ENCODE results near the gene RSPH3.

The RSPH3 gene, protein sequence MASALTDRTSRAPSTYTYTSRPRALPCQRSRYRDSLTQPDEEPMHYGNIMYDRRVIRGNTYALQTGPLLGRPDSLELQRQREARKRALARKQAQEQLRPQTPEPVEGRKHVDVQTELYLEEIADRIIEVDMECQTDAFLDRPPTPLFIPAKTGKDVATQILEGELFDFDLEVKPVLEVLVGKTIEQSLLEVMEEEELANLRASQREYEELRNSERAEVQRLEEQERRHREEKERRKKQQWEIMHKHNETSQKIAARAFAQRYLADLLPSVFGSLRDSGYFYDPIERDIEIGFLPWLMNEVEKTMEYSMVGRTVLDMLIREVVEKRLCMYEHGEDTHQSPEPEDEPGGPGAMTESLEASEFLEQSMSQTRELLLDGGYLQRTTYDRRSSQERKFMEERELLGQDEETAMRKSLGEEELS

DNA sequence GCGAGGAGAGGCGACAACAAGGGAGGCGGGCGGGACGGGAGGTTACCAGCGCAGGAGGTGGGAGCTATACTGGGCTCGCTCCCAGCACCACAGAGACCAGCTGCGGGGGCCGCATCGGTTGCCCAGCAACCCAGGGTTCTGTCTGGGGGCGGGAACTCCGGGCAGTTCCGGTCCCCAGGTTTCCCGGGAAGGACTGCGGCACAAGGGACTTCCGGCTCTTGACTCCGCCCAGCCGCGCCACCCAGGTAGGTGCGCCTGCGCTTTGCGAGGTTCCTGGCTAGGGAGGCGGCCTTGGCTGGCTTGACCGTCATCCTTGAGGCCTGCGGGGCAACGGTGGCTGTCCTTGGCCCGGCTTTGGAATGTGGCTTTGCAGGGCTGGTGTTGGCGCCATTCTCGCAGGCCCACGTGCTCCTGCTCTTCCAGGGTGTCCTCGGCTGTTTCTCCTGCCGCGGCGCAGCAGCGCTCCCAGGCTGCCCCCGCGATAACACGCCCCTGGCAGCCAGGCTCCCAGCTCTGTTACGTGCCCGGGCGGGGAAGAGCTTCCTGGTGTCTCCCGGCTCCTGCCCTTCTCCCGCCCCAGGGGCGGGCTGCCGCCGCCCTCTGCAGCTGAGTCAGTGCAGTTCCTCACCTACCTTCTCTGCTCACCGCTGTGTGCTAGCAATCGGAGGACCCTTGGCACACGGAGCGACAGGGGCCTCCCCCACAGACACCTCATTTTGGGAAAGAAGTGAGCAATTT lies at the start of gene RSPH3:
Gene RSPH3, minus strand, starts transcription at position 537 of the 738 bp plus-strand sequence. CDS start 652 bp downstream, outside the sequence.
- H3K9ac ChIP-seq (ENCODE audit: low read length) = peak within 1 kb of the TSS; percentile 91
- H3K9me3 ChIP-seq (ENCODE audit: control insufficient read depth, low read depth, low read length) = no peaks in the 10 kb centered on the region
- H3K27me3 ChIP-seq (ENCODE audit: control insufficient read depth, insufficient read depth, low read length) = no peaks in the 10 kb centered on the region
- peak within 1 kb of the TSS; percentile 90 for H3K27ac ChIP-seq (ENCODE audit: low read length)
- H3K4me3 ChIP-seq (ENCODE audit: low read length) = peak within 1 kb of the TSS; percentile 84
- peaks cover 6% of the 10 kb centered on the region for H3K4me1 ChIP-seq (ENCODE audit: control insufficient read depth, low read depth, low read length)
- H3K36me3 ChIP-seq (ENCODE audit: control insufficient read depth, low read depth, low read length) = no peaks in the 10 kb centered on the region

DNA sequence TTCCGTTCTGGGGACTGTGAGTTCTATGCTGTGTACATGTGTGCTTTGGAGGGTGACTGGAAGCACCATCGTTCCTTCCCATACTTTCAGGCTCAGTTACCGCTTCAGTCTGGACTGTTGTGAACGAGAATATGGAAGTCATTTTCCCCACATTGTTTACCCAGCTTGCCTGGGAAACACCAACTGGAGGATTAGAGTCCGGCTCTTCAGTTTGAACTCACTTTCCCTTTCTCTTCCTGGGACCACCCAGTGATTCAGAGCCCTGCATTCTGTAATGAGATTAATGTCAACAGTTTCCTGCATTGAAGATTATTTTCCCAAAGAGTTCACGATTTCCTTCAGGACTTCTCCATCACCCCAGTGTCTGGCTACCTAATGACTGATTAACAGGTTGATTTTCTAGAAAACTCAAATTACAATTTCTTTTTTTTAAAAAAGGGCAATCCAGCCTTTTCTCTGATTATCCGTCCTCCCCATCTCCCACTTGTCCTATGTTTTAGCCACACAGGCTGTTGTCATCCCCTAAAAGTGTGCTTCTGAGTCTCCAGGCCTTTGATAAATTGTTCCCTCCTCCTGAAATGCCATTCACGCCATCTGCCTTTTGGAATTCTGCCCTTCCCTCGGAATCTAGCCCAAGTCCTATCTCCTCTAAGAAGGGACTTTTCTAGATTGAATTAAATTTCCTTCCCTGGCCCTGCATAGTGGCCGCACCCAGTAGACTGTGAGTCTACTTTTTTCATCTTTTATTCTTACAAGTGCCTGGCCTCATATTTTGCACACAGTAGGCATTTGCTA lies 48.1 kb upstream of the RSPH3 start:
- no peak overlapping the region for H3K4me3 ChIP-seq (ENCODE audit: low read length)

DNA sequence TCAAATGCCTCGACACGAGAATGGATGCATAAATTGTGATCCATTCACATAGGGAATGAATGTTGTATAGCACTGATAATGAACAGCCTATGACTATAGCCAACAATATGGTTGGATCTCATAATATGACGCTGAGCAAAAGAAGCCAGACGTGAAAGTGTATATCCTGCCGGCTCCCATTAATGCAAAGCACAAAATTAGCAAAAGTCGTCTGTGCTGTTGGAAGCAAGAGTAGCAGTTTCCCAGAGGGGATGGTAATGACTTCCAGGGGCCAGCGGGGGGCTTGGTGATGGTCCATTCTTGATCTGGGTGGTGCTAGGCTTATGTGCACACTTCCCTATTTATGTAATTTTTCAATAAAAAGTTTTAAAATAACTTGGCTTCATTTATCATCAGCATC lies 45.8 kb upstream of the RSPH3 start:
- Histone ChIP-seq H3K4me3 (ENCODE audit: low read length) (no peak overlapping the region), H3K36me3 (ENCODE audit: control insufficient read depth, low read depth, low read length) (no peaks in the 10 kb centered on the region), H3K9ac (ENCODE audit: low read length) (no peak overlapping the region), H3K4me1 (ENCODE audit: control insufficient read depth, low read depth, low read length) (no peaks in the 10 kb centered on the region), H3K27ac (ENCODE audit: low read length) (no peak overlapping the region), H3K9me3 (ENCODE audit: control insufficient read depth, low read depth, low read length) (no peaks in the 10 kb centered on the region), H3K27me3 (ENCODE audit: control insufficient read depth, insufficient read depth, low read length) (no peaks in the 10 kb centered on the region)

More for the DNA sequence above, 48.1 kb upstream of the RSPH3 start:
- Histone ChIP-seq H3K4me1 (ENCODE audit: control insufficient read depth, low read depth, low read length) (no peaks in the 10 kb centered on the region), H3K9me3 (ENCODE audit: control insufficient read depth, low read depth, low read length) (no peaks in the 10 kb centered on the region), H3K27ac (ENCODE audit: low read length) (no peak overlapping the region), H3K27me3 (ENCODE audit: control insufficient read depth, insufficient read depth, low read length) (no peaks in the 10 kb centered on the region), H3K36me3 (ENCODE audit: control insufficient read depth, low read depth, low read length) (no peaks in the 10 kb centered on the region), H3K9ac (ENCODE audit: low read length) (no peak overlapping the region)

DNA sequence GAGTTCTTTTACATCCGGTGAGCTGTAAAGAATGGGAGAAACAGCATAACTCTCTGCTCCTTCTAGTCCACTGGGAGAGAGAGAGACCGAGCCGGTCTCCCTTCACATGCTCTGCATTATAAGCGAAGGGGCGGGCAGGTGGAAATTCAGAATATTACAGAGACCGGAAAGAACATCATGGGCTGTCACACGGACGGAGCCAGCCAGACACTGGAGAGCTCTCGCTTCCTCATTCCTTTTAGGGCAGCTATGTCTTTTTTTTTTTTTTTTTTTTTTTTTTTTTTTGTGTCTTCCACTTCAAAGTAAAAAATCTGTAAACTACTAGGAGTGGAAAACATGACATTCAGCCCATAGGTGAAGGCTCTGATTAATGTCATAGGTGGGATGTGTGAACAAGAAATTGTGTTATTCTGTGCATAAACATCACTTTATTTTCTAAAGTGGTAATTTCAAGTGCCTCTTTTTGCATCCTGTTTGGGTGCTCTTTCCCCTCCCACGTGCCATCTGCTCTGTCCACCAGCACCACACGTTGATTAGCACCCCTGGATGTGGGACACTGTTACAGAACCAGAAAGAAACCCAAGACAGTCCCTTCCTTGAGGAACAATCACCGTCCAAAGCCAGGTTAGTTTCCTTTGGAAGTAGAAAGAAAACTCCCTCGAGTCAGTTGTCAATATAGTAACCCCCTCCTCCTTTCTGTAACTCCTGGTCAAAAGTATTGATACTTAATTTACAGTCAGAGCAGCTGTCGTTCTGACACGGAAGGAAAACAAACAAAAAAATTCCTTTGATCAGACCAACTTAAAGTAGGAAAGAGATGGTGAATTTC lies 45.1 kb upstream of the RSPH3 start, which contains the start of gene TAGAP:
Gene TAGAP, minus strand, starts transcription at position 93 of the 829 bp plus-strand sequence. CDS start 845 bp downstream, outside the sequence.
- H3K9ac ChIP-seq (ENCODE audit: low read length) = no peak within 1 kb of the TSS
- no peak within 1 kb of the TSS for H3K27ac ChIP-seq (ENCODE audit: low read length)
- H3K27me3 ChIP-seq (ENCODE audit: control insufficient read depth, insufficient read depth, low read length) = no peaks in the 10 kb centered on the region
- no peaks in the 10 kb centered on the region for H3K4me1 ChIP-seq (ENCODE audit: control insufficient read depth, low read depth, low read length)
- H3K36me3 ChIP-seq (ENCODE audit: control insufficient read depth, low read depth, low read length) = no peaks in the 10 kb centered on the region
- no peaks in the 10 kb centered on the region for H3K9me3 ChIP-seq (ENCODE audit: control insufficient read depth, low read depth, low read length)
- H3K4me3 ChIP-seq (ENCODE audit: low read length) = no peak within 1 kb of the TSS

DNA sequence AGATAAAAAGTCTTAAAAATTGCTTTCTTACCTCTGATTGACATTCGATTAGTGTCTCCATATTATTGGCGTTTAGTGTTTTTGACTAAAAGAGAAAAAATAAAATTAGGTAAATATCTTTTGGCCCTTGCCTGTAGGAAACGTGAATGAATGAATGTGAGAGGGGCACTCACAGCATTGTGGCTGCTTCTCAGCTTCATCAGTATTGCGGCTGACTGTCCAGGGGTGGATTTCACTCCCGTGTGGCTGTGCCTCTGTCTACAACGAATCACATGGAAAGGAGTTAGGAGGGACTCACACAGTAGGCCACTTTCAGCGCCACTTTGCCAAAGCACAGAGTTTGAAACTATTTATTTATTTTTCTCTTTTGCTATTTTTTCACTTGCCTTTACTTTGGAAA lies 43.9 kb upstream of the RSPH3 start:
- no peak overlapping the region for H3K4me3 ChIP-seq (ENCODE audit: low read length)
- no peaks in the 10 kb centered on the region for H3K9me3 ChIP-seq (ENCODE audit: control insufficient read depth, low read depth, low read length)
- H3K27ac ChIP-seq (ENCODE audit: low read length) = no peak overlapping the region
- no peaks in the 10 kb centered on the region for H3K27me3 ChIP-seq (ENCODE audit: control insufficient read depth, insufficient read depth, low read length)
- no peaks in the 10 kb centered on the region for H3K36me3 ChIP-seq (ENCODE audit: control insufficient read depth, low read depth, low read length)
- H3K4me1 ChIP-seq (ENCODE audit: control insufficient read depth, low read depth, low read length) = no peaks in the 10 kb centered on the region
- H3K9ac ChIP-seq (ENCODE audit: low read length) = no peak overlapping the region

DNA sequence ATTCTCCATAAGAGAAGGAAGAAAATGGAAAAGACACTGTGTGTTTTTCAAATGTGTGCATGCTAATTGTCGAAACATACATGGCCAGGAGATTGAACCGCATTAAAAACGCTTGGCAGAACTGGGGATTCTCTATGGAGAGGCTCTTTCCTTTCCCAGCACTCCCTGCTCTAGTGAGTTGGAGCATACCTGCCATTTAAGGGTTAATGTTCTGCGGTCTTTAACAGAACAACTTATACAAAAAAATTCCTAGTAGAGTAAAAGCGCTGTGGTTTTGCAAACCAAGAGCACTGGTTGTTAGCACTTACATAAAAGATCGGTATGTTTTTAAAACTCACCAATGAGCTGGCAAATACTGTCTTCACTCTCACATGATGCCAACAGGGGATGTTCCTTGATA lies 43.2 kb upstream of the RSPH3 start:
- H3K9ac ChIP-seq (ENCODE audit: low read length) = no peak overlapping the region
- H3K36me3 ChIP-seq (ENCODE audit: control insufficient read depth, low read depth, low read length) = no peaks in the 10 kb centered on the region
- no peaks in the 10 kb centered on the region for H3K9me3 ChIP-seq (ENCODE audit: control insufficient read depth, low read depth, low read length)
- H3K27ac ChIP-seq (ENCODE audit: low read length) = no peak overlapping the region
- H3K4me3 ChIP-seq (ENCODE audit: low read length) = no peak overlapping the region
- H3K27me3 ChIP-seq (ENCODE audit: control insufficient read depth, insufficient read depth, low read length) = no peaks in the 10 kb centered on the region
- no peaks in the 10 kb centered on the region for H3K4me1 ChIP-seq (ENCODE audit: control insufficient read depth, low read depth, low read length)

DNA sequence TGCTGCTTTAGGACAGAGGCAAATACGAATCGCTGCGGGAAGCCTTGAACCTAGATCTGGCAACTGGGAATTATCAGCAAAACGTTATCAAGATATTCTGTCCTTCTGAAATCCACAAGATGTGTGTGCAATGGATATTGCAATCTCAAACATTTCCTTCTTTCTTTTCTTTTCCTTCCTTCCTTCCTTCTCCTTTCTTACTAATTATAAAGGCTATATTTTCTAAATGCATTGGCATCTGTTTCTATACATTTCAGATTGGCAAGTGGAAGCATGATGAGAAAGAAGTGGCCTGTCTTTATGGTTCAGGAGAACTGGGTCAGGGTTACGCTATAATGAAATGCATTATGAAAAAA lies 42.8 kb upstream of the RSPH3 start:
- Histone ChIP-seq H3K27ac (ENCODE audit: low read length) (no peak overlapping the region), H3K4me1 (ENCODE audit: control insufficient read depth, low read depth, low read length) (no peaks in the 10 kb centered on the region), H3K9ac (ENCODE audit: low read length) (no peak overlapping the region)

DNA sequence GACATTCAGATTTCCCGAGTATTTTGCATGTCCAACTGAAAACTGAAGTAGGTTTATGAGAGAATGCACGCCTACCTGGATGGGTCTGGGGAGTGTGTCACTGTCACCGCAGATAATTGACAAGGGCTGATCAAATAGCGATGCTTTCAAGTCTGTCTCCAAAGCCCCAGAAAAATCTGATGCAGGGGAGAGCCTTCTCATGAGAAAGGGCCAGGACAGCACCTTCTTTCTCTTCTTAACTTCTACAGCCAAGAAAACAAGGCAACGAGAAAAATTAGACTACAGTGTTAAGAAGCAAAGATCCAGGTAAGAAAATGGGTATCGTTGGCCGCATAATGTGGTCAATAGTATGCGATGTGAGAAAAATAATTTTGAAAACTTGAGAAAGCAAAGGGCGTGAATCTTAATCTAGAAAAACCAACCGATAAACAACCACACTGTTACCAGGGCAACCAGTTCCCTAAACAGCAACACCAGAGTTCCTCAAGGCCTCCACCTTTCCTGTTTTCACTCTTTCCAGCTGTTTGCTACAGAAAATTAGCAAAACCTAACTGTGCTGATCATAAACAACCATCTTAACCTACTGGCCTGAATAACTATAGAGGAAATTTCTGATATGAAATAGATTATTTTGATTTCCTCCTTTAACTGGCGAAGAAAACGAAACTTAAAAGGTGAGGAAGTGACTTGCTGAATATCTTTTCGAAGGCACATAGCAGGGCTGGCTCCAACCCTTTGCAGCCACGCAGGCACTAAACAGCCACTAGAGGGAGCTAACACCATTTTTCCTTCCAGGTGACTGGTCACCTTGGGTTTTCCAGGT lies 42.2 kb upstream of the RSPH3 start:
- H3K27ac ChIP-seq (ENCODE audit: low read length) = peak overlapping the region; percentile 26
- no peaks in the 10 kb centered on the region for H3K36me3 ChIP-seq (ENCODE audit: control insufficient read depth, low read depth, low read length)
- H3K4me3 ChIP-seq (ENCODE audit: low read length) = no peak overlapping the region

More for the DNA sequence above, 42.8 kb upstream of the RSPH3 start:
- H3K27me3 ChIP-seq (ENCODE audit: control insufficient read depth, insufficient read depth, low read length) = no peaks in the 10 kb centered on the region
- no peaks in the 10 kb centered on the region for H3K9me3 ChIP-seq (ENCODE audit: control insufficient read depth, low read depth, low read length)
- no peak overlapping the region for H3K4me3 ChIP-seq (ENCODE audit: low read length)
- no peaks in the 10 kb centered on the region for H3K36me3 ChIP-seq (ENCODE audit: control insufficient read depth, low read depth, low read length)

DNA sequence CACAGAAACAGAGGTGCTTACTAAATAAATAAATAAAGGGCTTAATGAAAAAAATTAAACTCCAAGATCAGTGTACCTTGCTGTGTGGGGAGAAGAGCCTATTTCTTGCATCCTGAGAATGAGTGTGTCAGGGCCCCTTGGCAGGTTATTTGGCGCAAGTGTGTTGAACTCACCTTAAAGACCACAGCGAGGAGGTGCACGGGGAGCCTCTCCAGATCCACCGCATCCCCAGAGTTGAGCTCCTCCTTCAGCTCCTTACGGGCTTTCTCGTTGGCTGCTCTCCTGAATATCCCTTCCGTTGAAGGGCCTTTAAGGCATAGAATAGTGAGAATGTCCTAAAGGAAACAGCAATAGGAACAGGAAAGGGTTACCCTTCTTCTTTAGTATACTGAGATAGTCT lies 41.2 kb upstream of the RSPH3 start:
- Histone ChIP-seq H3K27ac (ENCODE audit: low read length) (no peak overlapping the region), H3K9me3 (ENCODE audit: control insufficient read depth, low read depth, low read length) (no peaks in the 10 kb centered on the region), H3K4me3 (ENCODE audit: low read length) (no peak overlapping the region), H3K36me3 (ENCODE audit: control insufficient read depth, low read depth, low read length) (no peaks in the 10 kb centered on the region), H3K4me1 (ENCODE audit: control insufficient read depth, low read depth, low read length) (no peaks in the 10 kb centered on the region), H3K9ac (ENCODE audit: low read length) (no peak overlapping the region), H3K27me3 (ENCODE audit: control insufficient read depth, insufficient read depth, low read length) (no peaks in the 10 kb centered on the region)

More for the DNA sequence above, 42.2 kb upstream of the RSPH3 start:
- peak overlapping the region; percentile 53 for H3K9ac ChIP-seq (ENCODE audit: low read length)
- H3K9me3 ChIP-seq (ENCODE audit: control insufficient read depth, low read depth, low read length) = no peaks in the 10 kb centered on the region
- no peaks in the 10 kb centered on the region for H3K27me3 ChIP-seq (ENCODE audit: control insufficient read depth, insufficient read depth, low read length)
- no peaks in the 10 kb centered on the region for H3K4me1 ChIP-seq (ENCODE audit: control insufficient read depth, low read depth, low read length)

DNA sequence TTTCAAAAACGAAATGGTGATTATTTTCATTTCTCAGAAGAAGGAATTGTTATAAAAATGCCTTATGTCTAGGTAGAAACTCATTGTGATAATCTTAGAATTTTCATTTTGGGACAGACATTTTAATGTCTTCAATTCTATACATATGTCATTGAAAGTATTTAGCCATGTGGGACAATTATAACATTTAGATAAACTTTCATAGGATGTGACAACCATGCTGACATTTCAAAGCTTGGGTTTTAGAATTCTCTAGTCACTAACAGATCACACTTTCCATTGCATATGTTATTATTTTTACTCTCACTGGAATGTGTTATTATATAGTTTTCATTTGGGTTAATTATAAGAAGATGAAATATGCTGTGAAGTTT lies 39.9 kb upstream of the RSPH3 start:
- H3K4me3 ChIP-seq (ENCODE audit: low read length) = no peak overlapping the region
- no peaks in the 10 kb centered on the region for H3K9me3 ChIP-seq (ENCODE audit: control insufficient read depth, low read depth, low read length)
- H3K9ac ChIP-seq (ENCODE audit: low read length) = no peak overlapping the region
- H3K27ac ChIP-seq (ENCODE audit: low read length) = no peak overlapping the region
- no peaks in the 10 kb centered on the region for H3K4me1 ChIP-seq (ENCODE audit: control insufficient read depth, low read depth, low read length)
- H3K27me3 ChIP-seq (ENCODE audit: control insufficient read depth, insufficient read depth, low read length) = no peaks in the 10 kb centered on the region
- H3K36me3 ChIP-seq (ENCODE audit: control insufficient read depth, low read depth, low read length) = no peaks in the 10 kb centered on the region
